Endodermal cell (in vitro differentiated cells): Measurements from ENCODE around the gene NDFIP1. TPM values are rescaled to one million over a fixed set of nuclear protein-coding genes. Genes with fewer than 3 reads are reported as not detected.
A peak's percentile ranks its signal among the peaks of the same experiment; 100 is the strongest.

Experiments used
- DNase-seq: peaks from one replicate; pipeline ENCODE4 v3.0.0-alpha.2; 2017
- H3K27ac ChIP-seq: 2 replicates; pipeline ENCODE4 v1.5.1; 2013; ENCODE audit warnings: mild to moderate bottlenecking, low read depth, low read length, moderate library complexity
- H3K27me3 ChIP-seq: 2 replicates; pipeline ENCODE4 v1.6.1; 2013; ENCODE audit warnings: mild to moderate bottlenecking, low read length, moderate library complexity; ENCODE audit not compliant: insufficient read depth, control insufficient read depth, poor library complexity, severe bottlenecking
- H3K36me3 ChIP-seq: 2 replicates; pipeline ENCODE4 v1.7.0; 2013; ENCODE audit warnings: mild to moderate bottlenecking, low read length, moderate library complexity; ENCODE audit not compliant: control insufficient read depth, insufficient read depth
- H3K4me1 ChIP-seq: one replicate; pipeline ENCODE4 v1.7.0; 2013; ENCODE audit warnings: low read length; ENCODE audit not compliant: control insufficient read depth, insufficient read depth
- H3K4me3 ChIP-seq: 2 replicates; pipeline ENCODE4 v1.5.1; 2013; ENCODE audit warnings: mild to moderate bottlenecking, low read length, moderate library complexity
- H3K9ac ChIP-seq: 2 replicates; pipeline ENCODE4 v1.6.1; 2013; ENCODE audit warnings: mild to moderate bottlenecking, low read length, moderate library complexity; ENCODE audit not compliant: poor library complexity, severe bottlenecking; ENCODE audit errors: extremely low read depth
- H3K9me3 ChIP-seq: 2 replicates; pipeline ENCODE4 v1.6.1; 2013; ENCODE audit warnings: mild to moderate bottlenecking, low read length, moderate library complexity; ENCODE audit not compliant: control insufficient read depth
- H3K27ac Mint-ChIP-seq: 2 replicates; pipeline ENCODE4 v1.8.0; 2020; ENCODE audit warnings: mixed read lengths
- H3K27me3 Mint-ChIP-seq: 2 replicates; pipeline ENCODE4 v1.8.0; 2021; ENCODE audit warnings: mild to moderate bottlenecking, mixed read lengths; ENCODE audit not compliant: insufficient read depth
- H3K36me3 Mint-ChIP-seq: 2 replicates; pipeline ENCODE4 v1.8.0; 2020; ENCODE audit warnings: low read depth, mixed read lengths
- H3K4me1 Mint-ChIP-seq: 2 replicates; pipeline ENCODE4 v1.8.0; 2020; ENCODE audit warnings: mixed read lengths
- H3K4me3 Mint-ChIP-seq: 2 replicates; pipeline ENCODE4 v1.8.0; 2020; ENCODE audit warnings: mild to moderate bottlenecking, moderate library complexity, mixed read lengths
- H3K9me3 Mint-ChIP-seq: 2 replicates; pipeline ENCODE4 v1.8.0; 2020; ENCODE audit warnings: mild to moderate bottlenecking, mixed read lengths
- WGBS, 2 experiments: methylation state at CpG; one replicate each; pipeline versions ENCODE4 v1.1.5 to v1.1.7; 2013; ENCODE audit warnings: missing lambda C conversion rate in 2 of 2, mixed read lengths in 1 of 2; ENCODE audit not compliant: insufficient coverage in 1 of 2, insufficient read length in 1 of 2; 5-methylcytosine and 5-hydroxymethylcytosine counted together
- total RNA-seq, 2 donors: library from RNA; stranded (reverse); fragmentation: NEBNext Ultra II Directional in 1 of 2; extraction: Animal tissue kit (Norgen Biotek cat#: 25700) in 1 of 2; gene quantifications; 2 replicates in 1 of 2; 3 replicates in 1 of 2; pipeline ENCODE4 v1.2.1, GENCODE V29; 2021
- TF ChIP-seq, protein P1 (sequence below): fragments of 200-600 bp; sonication (generic); conservative IDR thresholded peaks from 2 replicates; pipeline ENCODE4 v1.5.0; 2021; ENCODE audit warnings: antibody characterized with exemption, mild to moderate bottlenecking

Gene NDFIP1
- total RNA-seq, 2 donors from 2014 or later, result 46.2 to 49.0 TPM

DNA sequence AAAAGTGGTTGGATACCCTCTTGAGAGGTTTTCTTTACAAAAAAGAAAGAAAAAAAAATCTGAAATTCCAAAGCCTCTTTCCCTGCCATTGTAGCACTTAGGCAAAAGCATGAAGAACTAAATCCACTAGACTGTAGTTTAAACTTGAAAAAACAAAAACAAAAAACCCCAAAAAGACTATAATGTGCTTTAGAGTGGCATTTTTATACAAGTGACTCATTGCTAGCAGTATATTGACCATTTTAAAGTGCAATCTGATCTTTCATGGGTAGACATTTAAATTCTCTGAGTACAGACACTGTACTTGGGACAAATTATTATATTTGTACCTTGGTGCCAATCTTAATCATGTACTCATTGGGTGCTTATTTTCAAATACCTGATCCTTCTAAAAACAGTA, 50.8 kb downstream of the NDFIP1 start:
- Mint-ChIP-seq H3K9me3 (no peaks in the 10 kb centered on the region), H3K4me3 (no peak overlapping the region), H3K27me3 (no peaks in the 10 kb centered on the region), H3K36me3 (peaks cover 11% of the 10 kb centered on the region), H3K4me1 (peaks cover 59% of the 10 kb centered on the region), H3K27ac (no peak overlapping the region)
- no peak overlapping the region for H3K4me3 ChIP-seq
- no peaks in the 10 kb centered on the region for H3K27me3 ChIP-seq
- TF ChIP-seq, protein P1, sequence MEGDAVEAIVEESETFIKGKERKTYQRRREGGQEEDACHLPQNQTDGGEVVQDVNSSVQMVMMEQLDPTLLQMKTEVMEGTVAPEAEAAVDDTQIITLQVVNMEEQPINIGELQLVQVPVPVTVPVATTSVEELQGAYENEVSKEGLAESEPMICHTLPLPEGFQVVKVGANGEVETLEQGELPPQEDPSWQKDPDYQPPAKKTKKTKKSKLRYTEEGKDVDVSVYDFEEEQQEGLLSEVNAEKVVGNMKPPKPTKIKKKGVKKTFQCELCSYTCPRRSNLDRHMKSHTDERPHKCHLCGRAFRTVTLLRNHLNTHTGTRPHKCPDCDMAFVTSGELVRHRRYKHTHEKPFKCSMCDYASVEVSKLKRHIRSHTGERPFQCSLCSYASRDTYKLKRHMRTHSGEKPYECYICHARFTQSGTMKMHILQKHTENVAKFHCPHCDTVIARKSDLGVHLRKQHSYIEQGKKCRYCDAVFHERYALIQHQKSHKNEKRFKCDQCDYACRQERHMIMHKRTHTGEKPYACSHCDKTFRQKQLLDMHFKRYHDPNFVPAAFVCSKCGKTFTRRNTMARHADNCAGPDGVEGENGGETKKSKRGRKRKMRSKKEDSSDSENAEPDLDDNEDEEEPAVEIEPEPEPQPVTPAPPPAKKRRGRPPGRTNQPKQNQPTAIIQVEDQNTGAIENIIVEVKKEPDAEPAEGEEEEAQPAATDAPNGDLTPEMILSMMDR, result no peak
- peaks cover 14% of the 10 kb centered on the region for H3K4me1 ChIP-seq
- peaks cover 10% of the 10 kb centered on the region for H3K36me3 ChIP-seq
- no peaks in the 10 kb centered on the region for H3K9me3 ChIP-seq
- no peak overlapping the region for H3K9ac ChIP-seq
- DNase-seq, result no peak
- no peak overlapping the region for H3K27ac ChIP-seq

DNA sequence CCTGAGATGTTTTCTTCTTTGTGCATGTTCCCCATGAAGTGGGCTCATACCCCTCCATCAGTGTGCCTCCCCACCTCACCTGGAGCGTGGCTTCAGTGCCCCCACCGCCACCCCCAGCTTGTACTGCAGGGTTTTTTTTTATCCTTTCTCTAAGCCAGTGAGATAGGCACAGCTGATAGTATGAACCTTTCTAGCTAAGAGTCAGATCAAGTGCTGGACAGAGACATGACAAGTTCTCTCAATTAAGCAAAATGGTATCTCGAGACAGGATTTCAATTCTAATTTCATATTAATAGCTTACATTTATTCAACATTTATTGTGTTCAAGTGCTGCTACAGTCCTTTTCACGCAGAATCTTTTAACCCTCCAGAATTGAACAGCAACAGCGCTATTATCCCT, 55.7 kb downstream of the NDFIP1 start:
- H3K4me3 ChIP-seq, result no peak overlapping the region
- H3K36me3 ChIP-seq, result no peaks in the 10 kb centered on the region
- TF ChIP-seq, protein P1, result no peak
- 82 to 92% methylated on average over 4 to 5 of the region's 5 CpGs for WGBS, 2 experiments
- no peaks in the 10 kb centered on the region for H3K27me3 ChIP-seq
- H3K9me3 Mint-ChIP-seq, result no peaks in the 10 kb centered on the region
- no peak overlapping the region for H3K4me3 Mint-ChIP-seq
- no peak overlapping the region for H3K9ac ChIP-seq
- H3K9me3 ChIP-seq, result no peaks in the 10 kb centered on the region
- peaks cover 62% of the 10 kb centered on the region for H3K4me1 Mint-ChIP-seq
- peak overlapping the region; percentile 57 for H3K27ac Mint-ChIP-seq
- no peak overlapping the region for H3K27ac ChIP-seq
- H3K27me3 Mint-ChIP-seq, result no peaks in the 10 kb centered on the region
- peaks cover 2% of the 10 kb centered on the region for H3K36me3 Mint-ChIP-seq
- DNase-seq, result no peak
- H3K4me1 ChIP-seq, result peaks cover 4% of the 10 kb centered on the region

DNA sequence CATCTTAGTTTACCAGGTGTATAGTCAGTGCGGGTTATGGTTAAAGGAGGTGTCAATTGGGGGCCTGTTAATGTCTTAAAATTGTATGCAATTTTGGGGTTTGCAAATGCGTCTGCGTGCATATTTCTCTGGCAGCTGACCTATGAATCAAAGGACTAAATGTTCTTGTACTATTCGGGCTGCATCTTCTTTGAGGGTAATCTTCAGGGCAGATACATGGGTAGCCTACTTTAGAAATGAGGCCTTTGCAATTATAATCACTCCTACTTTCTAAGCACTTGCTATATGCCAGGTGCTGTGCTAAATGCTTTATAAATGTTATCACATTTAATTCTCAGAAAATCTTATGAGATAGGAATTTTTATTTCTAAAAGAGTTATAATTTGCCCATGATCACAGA, 58.2 kb downstream of the NDFIP1 start:
- Mint-ChIP-seq H3K27me3 (no peaks in the 10 kb centered on the region), H3K27ac (peak overlapping the region; percentile 91), H3K4me3 (no peak overlapping the region), H3K9me3 (no peaks in the 10 kb centered on the region), H3K36me3 (peaks cover 2% of the 10 kb centered on the region), H3K4me1 (peaks cover 65% of the 10 kb centered on the region)
- DNase-seq, result no peak
- Histone ChIP-seq H3K27me3 (no peaks in the 10 kb centered on the region), H3K4me3 (no peak overlapping the region), H3K27ac (no peak overlapping the region), H3K9ac (no peak overlapping the region), H3K36me3 (no peaks in the 10 kb centered on the region), H3K4me1 (peaks cover 2% of the 10 kb centered on the region), H3K9me3 (no peaks in the 10 kb centered on the region)
- 95% methylated on average over 3 to 4 of the region's 4 CpGs for WGBS, 2 experiments
- TF ChIP-seq, protein P1, result no peak
